ENCODE measurements around the gene TNKS1BP1. TPM values are rescaled to one million over a fixed set of nuclear protein-coding genes. Genes with fewer than 3 reads are reported as not detected.

Gene TNKS1BP1
- total and polyA plus RNA-seq, 2 experiments from 2014 or later, result 64.2 to 72.2 TPM

DNA sequence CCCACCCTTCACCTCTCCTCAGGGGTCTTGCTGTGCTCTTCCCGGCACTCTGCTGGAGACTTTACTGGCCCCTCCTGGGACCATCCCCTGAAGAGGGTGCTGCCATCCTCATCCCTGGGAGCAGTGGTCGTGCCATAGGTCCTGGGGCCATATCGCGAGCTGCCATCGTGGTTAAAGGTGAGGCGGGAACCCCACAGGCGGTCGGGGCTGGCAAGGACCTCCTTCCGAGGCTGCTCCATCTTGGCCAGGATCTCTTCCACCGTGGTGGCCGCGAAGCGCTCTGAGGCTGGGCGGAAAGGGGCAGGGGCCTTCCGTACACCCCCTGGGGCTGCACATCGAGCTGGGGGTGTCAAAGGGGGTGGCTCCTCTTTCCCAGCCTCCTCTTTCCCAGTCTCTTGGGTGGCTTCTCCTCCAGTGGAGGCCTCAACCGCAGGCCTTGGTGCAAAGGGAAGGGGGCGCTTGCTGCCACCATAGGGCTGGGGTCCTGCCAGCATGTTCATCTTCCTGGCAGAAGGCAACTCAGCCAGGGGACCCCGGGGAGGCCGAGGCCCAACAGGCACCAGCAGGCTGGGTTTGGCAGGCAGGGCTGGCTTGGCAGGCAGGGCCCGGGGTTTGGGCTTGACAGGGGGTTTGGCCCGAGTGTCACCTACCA, 4.6 kb downstream of the TNKS1BP1 start:
- Histone ChIP-seq H2AFZ (no peak overlapping the region), H3K4me3 (no peak overlapping the region), H3K79me2 (replicated peaks; ENCODE audit: insufficient read depth) (peaks cover 63% of the 10 kb centered on the region), H3K4me1 (ENCODE audit: insufficient read depth) (peaks cover 34% of the 10 kb centered on the region), H3K27me3 (ENCODE audit: insufficient read depth) (no peaks in the 10 kb centered on the region), H3K36me3 (ENCODE audit: insufficient read depth) (peaks cover 29% of the 10 kb centered on the region), H3K4me2 (no peak overlapping the region), H4K20me1 (replicated peaks; ENCODE audit: insufficient read depth) (peaks cover 25% of the 10 kb centered on the region), H3K27ac (ENCODE audit: low read depth) (no peak overlapping the region), H3K9me2 (ENCODE audit: insufficient read depth) (no peaks in the 10 kb centered on the region), H3F3A (replicated peaks; ENCODE audit: low read depth) (peaks cover 3% of the 10 kb centered on the region; the same call in 1 of the 2 replicates)
- no peak for ATAC-seq
- Mint-ChIP-seq H3K36me3 (ENCODE audit: low read depth) (peaks cover 34% of the 10 kb centered on the region), H3K27me3 (ENCODE audit: insufficient read depth, low read depth, poor library complexity) (peaks cover 10% of the 10 kb centered on the region), H3K27ac (no peak overlapping the region), H3K4me1 (peaks cover 36% of the 10 kb centered on the region), H3K4me3 (no peak overlapping the region), H3K9me3 (peaks cover 3% of the 10 kb centered on the region; the same call in 1 of the 3 replicates)
- no peak for DNase-seq (ENCODE audit: low spot score)
- TF ChIP-seq EZH2 (IDR thresholded peaks at IDR 0.05; ENCODE audit: low read depth, unreplicated experiment), result no peak
- TF ChIP-seq POLR2AphosphoS5 (IDR thresholded peaks at IDR 0.05; ENCODE audit: low read depth), result no peak
- no peak for TF ChIP-seq ZNF331 (CRISPR knock-in tag; IDR thresholded peaks at IDR 0.05; ENCODE audit: low read depth)
- TF ChIP-seq JUNB (IDR thresholded peaks at IDR 0.05; ENCODE audit: unreplicated experiment), result no peak
- no peak for TF ChIP-seq STAT1 (IDR thresholded peaks at IDR 0.05; ENCODE audit: unreplicated experiment)
- no peak for TF ChIP-seq CREB1 (CRISPR knock-in tag; IDR thresholded peaks at IDR 0.05; ENCODE audit: low read depth)
- TF ChIP-seq, protein P1, sequence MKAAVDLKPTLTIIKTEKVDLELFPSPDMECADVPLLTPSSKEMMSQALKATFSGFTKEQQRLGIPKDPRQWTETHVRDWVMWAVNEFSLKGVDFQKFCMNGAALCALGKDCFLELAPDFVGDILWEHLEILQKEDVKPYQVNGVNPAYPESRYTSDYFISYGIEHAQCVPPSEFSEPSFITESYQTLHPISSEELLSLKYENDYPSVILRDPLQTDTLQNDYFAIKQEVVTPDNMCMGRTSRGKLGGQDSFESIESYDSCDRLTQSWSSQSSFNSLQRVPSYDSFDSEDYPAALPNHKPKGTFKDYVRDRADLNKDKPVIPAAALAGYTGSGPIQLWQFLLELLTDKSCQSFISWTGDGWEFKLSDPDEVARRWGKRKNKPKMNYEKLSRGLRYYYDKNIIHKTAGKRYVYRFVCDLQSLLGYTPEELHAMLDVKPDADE (IDR thresholded peaks at IDR 0.05), result no peak
- TF ChIP-seq, protein P2, sequence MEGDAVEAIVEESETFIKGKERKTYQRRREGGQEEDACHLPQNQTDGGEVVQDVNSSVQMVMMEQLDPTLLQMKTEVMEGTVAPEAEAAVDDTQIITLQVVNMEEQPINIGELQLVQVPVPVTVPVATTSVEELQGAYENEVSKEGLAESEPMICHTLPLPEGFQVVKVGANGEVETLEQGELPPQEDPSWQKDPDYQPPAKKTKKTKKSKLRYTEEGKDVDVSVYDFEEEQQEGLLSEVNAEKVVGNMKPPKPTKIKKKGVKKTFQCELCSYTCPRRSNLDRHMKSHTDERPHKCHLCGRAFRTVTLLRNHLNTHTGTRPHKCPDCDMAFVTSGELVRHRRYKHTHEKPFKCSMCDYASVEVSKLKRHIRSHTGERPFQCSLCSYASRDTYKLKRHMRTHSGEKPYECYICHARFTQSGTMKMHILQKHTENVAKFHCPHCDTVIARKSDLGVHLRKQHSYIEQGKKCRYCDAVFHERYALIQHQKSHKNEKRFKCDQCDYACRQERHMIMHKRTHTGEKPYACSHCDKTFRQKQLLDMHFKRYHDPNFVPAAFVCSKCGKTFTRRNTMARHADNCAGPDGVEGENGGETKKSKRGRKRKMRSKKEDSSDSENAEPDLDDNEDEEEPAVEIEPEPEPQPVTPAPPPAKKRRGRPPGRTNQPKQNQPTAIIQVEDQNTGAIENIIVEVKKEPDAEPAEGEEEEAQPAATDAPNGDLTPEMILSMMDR (conservative IDR thresholded peaks at IDR 0.05; ENCODE audit: low read depth in 2 of 2), result no peak
- TF ChIP-seq, protein P3, sequence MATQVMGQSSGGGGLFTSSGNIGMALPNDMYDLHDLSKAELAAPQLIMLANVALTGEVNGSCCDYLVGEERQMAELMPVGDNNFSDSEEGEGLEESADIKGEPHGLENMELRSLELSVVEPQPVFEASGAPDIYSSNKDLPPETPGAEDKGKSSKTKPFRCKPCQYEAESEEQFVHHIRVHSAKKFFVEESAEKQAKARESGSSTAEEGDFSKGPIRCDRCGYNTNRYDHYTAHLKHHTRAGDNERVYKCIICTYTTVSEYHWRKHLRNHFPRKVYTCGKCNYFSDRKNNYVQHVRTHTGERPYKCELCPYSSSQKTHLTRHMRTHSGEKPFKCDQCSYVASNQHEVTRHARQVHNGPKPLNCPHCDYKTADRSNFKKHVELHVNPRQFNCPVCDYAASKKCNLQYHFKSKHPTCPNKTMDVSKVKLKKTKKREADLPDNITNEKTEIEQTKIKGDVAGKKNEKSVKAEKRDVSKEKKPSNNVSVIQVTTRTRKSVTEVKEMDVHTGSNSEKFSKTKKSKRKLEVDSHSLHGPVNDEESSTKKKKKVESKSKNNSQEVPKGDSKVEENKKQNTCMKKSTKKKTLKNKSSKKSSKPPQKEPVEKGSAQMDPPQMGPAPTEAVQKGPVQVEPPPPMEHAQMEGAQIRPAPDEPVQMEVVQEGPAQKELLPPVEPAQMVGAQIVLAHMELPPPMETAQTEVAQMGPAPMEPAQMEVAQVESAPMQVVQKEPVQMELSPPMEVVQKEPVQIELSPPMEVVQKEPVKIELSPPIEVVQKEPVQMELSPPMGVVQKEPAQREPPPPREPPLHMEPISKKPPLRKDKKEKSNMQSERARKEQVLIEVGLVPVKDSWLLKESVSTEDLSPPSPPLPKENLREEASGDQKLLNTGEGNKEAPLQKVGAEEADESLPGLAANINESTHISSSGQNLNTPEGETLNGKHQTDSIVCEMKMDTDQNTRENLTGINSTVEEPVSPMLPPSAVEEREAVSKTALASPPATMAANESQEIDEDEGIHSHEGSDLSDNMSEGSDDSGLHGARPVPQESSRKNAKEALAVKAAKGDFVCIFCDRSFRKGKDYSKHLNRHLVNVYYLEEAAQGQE (IDR thresholded peaks at IDR 0.05; ENCODE audit: unreplicated experiment), result no peak
- TF ChIP-seq, protein P4, sequence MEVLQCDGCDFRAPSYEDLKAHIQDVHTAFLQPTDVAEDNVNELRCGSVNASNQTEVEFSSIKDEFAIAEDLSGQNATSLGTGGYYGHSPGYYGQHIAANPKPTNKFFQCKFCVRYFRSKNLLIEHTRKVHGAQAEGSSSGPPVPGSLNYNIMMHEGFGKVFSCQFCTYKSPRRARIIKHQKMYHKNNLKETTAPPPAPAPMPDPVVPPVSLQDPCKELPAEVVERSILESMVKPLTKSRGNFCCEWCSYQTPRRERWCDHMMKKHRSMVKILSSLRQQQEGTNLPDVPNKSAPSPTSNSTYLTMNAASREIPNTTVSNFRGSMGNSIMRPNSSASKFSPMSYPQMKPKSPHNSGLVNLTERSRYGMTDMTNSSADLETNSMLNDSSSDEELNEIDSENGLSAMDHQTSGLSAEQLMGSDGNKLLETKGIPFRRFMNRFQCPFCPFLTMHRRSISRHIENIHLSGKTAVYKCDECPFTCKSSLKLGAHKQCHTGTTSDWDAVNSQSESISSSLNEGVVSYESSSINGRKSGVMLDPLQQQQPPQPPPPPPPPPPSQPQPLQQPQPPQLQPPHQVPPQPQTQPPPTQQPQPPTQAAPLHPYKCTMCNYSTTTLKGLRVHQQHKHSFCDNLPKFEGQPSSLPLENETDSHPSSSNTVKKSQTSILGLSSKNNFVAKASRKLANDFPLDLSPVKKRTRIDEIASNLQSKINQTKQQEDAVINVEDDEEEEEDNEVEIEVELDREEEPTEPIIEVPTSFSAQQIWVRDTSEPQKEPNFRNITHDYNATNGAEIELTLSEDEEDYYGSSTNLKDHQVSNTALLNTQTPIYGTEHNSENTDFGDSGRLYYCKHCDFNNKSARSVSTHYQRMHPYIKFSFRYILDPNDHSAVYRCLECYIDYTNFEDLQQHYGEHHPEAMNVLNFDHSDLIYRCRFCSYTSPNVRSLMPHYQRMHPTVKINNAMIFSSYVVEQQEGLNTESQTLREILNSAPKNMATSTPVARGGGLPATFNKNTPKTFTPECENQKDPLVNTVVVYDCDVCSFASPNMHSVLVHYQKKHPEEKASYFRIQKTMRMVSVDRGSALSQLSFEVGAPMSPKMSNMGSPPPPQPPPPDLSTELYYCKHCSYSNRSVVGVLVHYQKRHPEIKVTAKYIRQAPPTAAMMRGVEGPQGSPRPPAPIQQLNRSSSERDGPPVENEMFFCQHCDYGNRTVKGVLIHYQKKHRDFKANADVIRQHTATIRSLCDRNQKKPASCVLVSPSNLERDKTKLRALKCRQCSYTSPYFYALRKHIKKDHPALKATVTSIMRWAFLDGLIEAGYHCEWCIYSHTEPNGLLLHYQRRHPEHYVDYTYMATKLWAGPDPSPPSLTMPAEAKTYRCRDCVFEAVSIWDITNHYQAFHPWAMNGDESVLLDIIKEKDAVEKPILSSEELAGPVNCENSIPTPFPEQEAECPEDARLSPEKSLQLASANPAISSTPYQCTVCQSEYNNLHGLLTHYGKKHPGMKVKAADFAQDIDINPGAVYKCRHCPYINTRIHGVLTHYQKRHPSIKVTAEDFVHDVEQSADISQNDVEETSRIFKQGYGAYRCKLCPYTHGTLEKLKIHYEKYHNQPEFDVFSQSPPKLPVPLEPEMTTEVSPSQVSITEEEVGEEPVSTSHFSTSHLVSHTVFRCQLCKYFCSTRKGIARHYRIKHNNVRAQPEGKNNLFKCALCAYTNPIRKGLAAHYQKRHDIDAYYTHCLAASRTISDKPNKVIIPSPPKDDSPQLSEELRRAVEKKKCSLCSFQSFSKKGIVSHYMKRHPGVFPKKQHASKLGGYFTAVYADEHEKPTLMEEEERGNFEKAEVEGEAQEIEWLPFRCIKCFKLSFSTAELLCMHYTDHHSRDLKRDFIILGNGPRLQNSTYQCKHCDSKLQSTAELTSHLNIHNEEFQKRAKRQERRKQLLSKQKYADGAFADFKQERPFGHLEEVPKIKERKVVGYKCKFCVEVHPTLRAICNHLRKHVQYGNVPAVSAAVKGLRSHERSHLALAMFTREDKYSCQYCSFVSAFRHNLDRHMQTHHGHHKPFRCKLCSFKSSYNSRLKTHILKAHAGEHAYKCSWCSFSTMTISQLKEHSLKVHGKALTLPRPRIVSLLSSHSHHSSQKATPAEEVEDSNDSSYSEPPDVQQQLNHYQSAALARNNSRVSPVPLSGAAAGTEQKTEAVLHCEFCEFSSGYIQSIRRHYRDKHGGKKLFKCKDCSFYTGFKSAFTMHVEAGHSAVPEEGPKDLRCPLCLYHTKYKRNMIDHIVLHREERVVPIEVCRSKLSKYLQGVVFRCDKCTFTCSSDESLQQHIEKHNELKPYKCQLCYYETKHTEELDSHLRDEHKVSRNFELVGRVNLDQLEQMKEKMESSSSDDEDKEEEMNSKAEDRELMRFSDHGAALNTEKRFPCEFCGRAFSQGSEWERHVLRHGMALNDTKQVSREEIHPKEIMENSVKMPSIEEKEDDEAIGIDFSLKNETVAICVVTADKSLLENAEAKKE (CRISPR knock-in tag; IDR thresholded peaks at IDR 0.05), result no peak
- no peak for TF ChIP-seq NANOG (IDR thresholded peaks at IDR 0.05; ENCODE audit: borderline replicate concordance)
- no peak for TF ChIP-seq EZH2phosphoT487 (IDR thresholded peaks at IDR 0.05; ENCODE audit: unreplicated experiment)
- TF ChIP-seq ZNF114 (CRISPR knock-in tag; IDR thresholded peaks at IDR 0.05), result no peak

Data from GM23338 (cell line).